HEK293 (cell line): ENCODE measurements around the gene GDAP1L1.

Experiments
- CTCF ChIA-PET: fragments of 350-600 bp; formaldehyde crosslinking; extraction: SDS; loops from one replicate; lab custom pipeline; 2021; ENCODE audit warnings: antibody characterized with exemption; lab: Yijun Ruan, JAX
- POLR2A ChIA-PET: fragments of 300-600 bp; formaldehyde crosslinking; extraction: SDS; loops from one replicate; lab custom pipeline; 2020; ENCODE audit warnings: antibody characterized with exemption, inconsistent platforms; lab: Yijun Ruan, JAX
- H3K27ac ChIP-seq: fragments of 200-500 bp; sonication (Bioruptor generic); 2 replicates; pipeline ENCODE4 v1.5.1; 2014; ENCODE audit warnings: low read depth, low read length, control low read depth, inconsistent platforms; ENCODE audit errors: extremely low read depth
- H3K36me3 ChIP-seq, 2 experiments: fragments of 200-500 bp in 1 of 2; sonication (Bioruptor generic) in 1 of 2; 1 replicate in 1 of 2; 2 replicates in 1 of 2; pipeline ENCODE4 v1.5.1; 2014 to 2017; ENCODE audit warnings: inconsistent platforms in 2 of 2, low read length in 2 of 2; ENCODE audit not compliant: control insufficient read depth in 2 of 2, insufficient read depth in 1 of 2
- H3K4me1 ChIP-seq: fragments of 200-500 bp; sonication (Bioruptor generic); 2 replicates; pipeline ENCODE4 v1.5.1; 2014; ENCODE audit warnings: mild to moderate bottlenecking, low read length, inconsistent platforms; ENCODE audit not compliant: control insufficient read depth, insufficient read depth
- H3K4me3 ChIP-seq: 2 replicates; pipeline ENCODE4 v1.5.1; 2011; ENCODE audit warnings: low read depth, mild to moderate bottlenecking, control low read depth, low read length, moderate library complexity
- H3K9me3 ChIP-seq: fragments of 200-500 bp; sonication (Bioruptor generic); 2 replicates; pipeline ENCODE4 v1.5.1; 2014; ENCODE audit warnings: low read depth, low read length, inconsistent platforms; ENCODE audit not compliant: control insufficient read depth, insufficient read depth
- AEBP2 ChIP-seq: fragments of 450-650 bp; formaldehyde crosslinking; IDR thresholded peaks from 2 replicates; pipeline ENCODE4 v1.5.1; 2016; ENCODE audit warnings: missing biosample characterization, missing genetic modification characterization, borderline replicate concordance
- GLI2 ChIP-seq: fragments of 450-650 bp; formaldehyde crosslinking; IDR thresholded peaks from 2 replicates; pipeline ENCODE4; 2017; ENCODE audit warnings: missing biosample characterization, missing genetic modification characterization, low read depth, borderline replicate concordance
- KLF8 ChIP-seq: fragments of 450-650 bp; formaldehyde crosslinking; IDR thresholded peaks from 2 replicates; pipeline ENCODE4 v1.5.1; 2016; ENCODE audit warnings: missing biosample characterization, missing genetic modification characterization
- KLF9 ChIP-seq: fragments of 450-650 bp; formaldehyde crosslinking; IDR thresholded peaks from 2 replicates; pipeline ENCODE4 v1.5.1; 2016; ENCODE audit warnings: missing biosample characterization, missing genetic modification characterization, low read depth
- MZF1 ChIP-seq: fragments of 450-650 bp; formaldehyde crosslinking; IDR thresholded peaks from 2 replicates; pipeline ENCODE4 v1.5.1; 2017; ENCODE audit warnings: missing biosample characterization, missing genetic modification characterization, borderline replicate concordance
- PBX3 ChIP-seq: sonication (generic); formaldehyde crosslinking; IDR thresholded peaks from 2 replicates; pipeline ENCODE4 v1.8.1; 2022; ENCODE audit warnings: mild to moderate bottlenecking, moderate library complexity, missing genetic modification reagents
- PRDM1 ChIP-seq: fragments of 450-650 bp; formaldehyde crosslinking; IDR thresholded peaks from 2 replicates; pipeline ENCODE4; 2016; ENCODE audit warnings: missing biosample characterization, missing genetic modification characterization
- SALL2 ChIP-seq: fragments of 450-650 bp; formaldehyde crosslinking; IDR thresholded peaks from 2 replicates; pipeline ENCODE4 v1.5.0; 2017; ENCODE audit warnings: missing biosample characterization, mild to moderate bottlenecking, missing genetic modification characterization, borderline replicate concordance
- WT1 ChIP-seq: fragments of 450-650 bp; formaldehyde crosslinking; IDR thresholded peaks from 2 replicates; pipeline ENCODE4 v1.5.1; 2016; ENCODE audit warnings: missing biosample characterization, missing genetic modification characterization
- YY2 ChIP-seq: fragments of 450-650 bp; formaldehyde crosslinking; IDR thresholded peaks from 2 replicates; pipeline ENCODE4 v1.5.1; 2016; ENCODE audit warnings: missing biosample characterization, missing genetic modification characterization
- ZBTB6 ChIP-seq: fragments of 450-650 bp; formaldehyde crosslinking; IDR thresholded peaks from 2 replicates; pipeline ENCODE4 v1.5.1; 2017; ENCODE audit warnings: missing biosample characterization, missing genetic modification characterization
- ZBTB7A ChIP-seq: fragments of 450-650 bp; formaldehyde crosslinking; IDR thresholded peaks from 2 replicates; pipeline ENCODE4 v1.5.1; 2016; ENCODE audit warnings: low read depth, missing biosample characterization, missing genetic modification characterization
- ZBTB8A ChIP-seq: fragments of 450-650 bp; formaldehyde crosslinking; IDR thresholded peaks from 2 replicates; pipeline ENCODE4 v1.5.1; 2016; ENCODE audit warnings: missing biosample characterization, missing genetic modification characterization
- ZFHX2 ChIP-seq: fragments of 450-650 bp; formaldehyde crosslinking; conservative IDR thresholded peaks from 2 replicates; pipeline ENCODE4 v1.5.1; 2016; ENCODE audit warnings: missing biosample characterization, missing genetic modification characterization
- ZFP37 ChIP-seq: fragments of 450-650 bp; formaldehyde crosslinking; IDR thresholded peaks from 2 replicates; pipeline ENCODE4 v1.5.1; 2016; ENCODE audit warnings: missing biosample characterization, missing genetic modification characterization
- ZFP69B ChIP-seq: fragments of 450-650 bp; formaldehyde crosslinking; IDR thresholded peaks from 2 replicates; pipeline ENCODE4 v1.5.1; 2016; ENCODE audit warnings: missing biosample characterization, missing genetic modification characterization
- ZNF132 ChIP-seq: fragments of 450-650 bp; formaldehyde crosslinking; IDR thresholded peaks from 2 replicates; pipeline ENCODE4 v1.5.1; 2017; ENCODE audit warnings: missing biosample characterization, missing genetic modification characterization, borderline replicate concordance
- ZNF16 ChIP-seq: fragments of 450-650 bp; formaldehyde crosslinking; IDR thresholded peaks from 2 replicates; pipeline ENCODE4 v1.5.1; 2016; ENCODE audit warnings: low read depth, missing biosample characterization, missing genetic modification characterization
- ZNF184 ChIP-seq: fragments of 450-650 bp; IDR thresholded peaks from 2 replicates; pipeline ENCODE4 v1.5.1; 2018; ENCODE audit warnings: missing biosample characterization, mild to moderate bottlenecking, missing genetic modification characterization
- ZNF2 ChIP-seq: fragments of 450-650 bp; formaldehyde crosslinking; IDR thresholded peaks from 2 replicates; pipeline ENCODE4 v1.5.1; 2016; ENCODE audit warnings: missing biosample characterization, missing genetic modification characterization
- ZNF324 ChIP-seq: fragments of 450-650 bp; formaldehyde crosslinking; IDR thresholded peaks from 2 replicates; pipeline ENCODE4 v1.5.1; 2016; ENCODE audit warnings: missing biosample characterization, missing genetic modification characterization
- ZNF366 ChIP-seq: fragments of 450-650 bp; formaldehyde crosslinking; conservative IDR thresholded peaks from 2 replicates; pipeline ENCODE4 v1.5.1; 2016; ENCODE audit warnings: missing biosample characterization, missing genetic modification characterization
- ZNF530 ChIP-seq: fragments of 450-650 bp; formaldehyde crosslinking; IDR thresholded peaks from 2 replicates; pipeline ENCODE4 v1.5.1; 2016; ENCODE audit warnings: low read depth, missing biosample characterization, missing genetic modification characterization
- ZNF555 ChIP-seq: fragments of 450-650 bp; formaldehyde crosslinking; conservative IDR thresholded peaks from 2 replicates; pipeline ENCODE4 v1.5.1; 2017; ENCODE audit warnings: missing biosample characterization, mild to moderate bottlenecking, missing genetic modification characterization, inconsistent platforms
- ZNF561 ChIP-seq: fragments of 450-650 bp; IDR thresholded peaks from 2 replicates; pipeline ENCODE4 v1.5.1; 2018; ENCODE audit warnings: missing biosample characterization, missing genetic modification characterization, borderline replicate concordance
- ZNF654 ChIP-seq: fragments of 450-650 bp; formaldehyde crosslinking; IDR thresholded peaks from 2 replicates; pipeline ENCODE4 v1.5.1; 2016; ENCODE audit warnings: low read depth, missing biosample characterization, missing genetic modification characterization
- ZNF658 ChIP-seq: fragments of 450-650 bp; formaldehyde crosslinking; IDR thresholded peaks from 2 replicates; pipeline ENCODE4; 2016; ENCODE audit warnings: missing biosample characterization, missing genetic modification characterization
- ZNF785 ChIP-seq: fragments of 450-650 bp; formaldehyde crosslinking; IDR thresholded peaks from 2 replicates; pipeline ENCODE4 v1.5.1; 2016; ENCODE audit warnings: missing biosample characterization, missing genetic modification characterization

Gene GDAP1L1

GRCh38 chr20:44199877-44200276 is 47.2 kb upstream of the GDAP1L1 start:
- no peak overlapping the region for H3K4me3 ChIP-seq
- POLR2A ChIA-PET: no interaction called here
- TF ChIP-seq ZFP37 (tag by site-specific recombination): no peak
- H3K36me3 ChIP-seq: peaks cover 18 to 83% of the 10 kb centered on the region in 2 experiments
- no peaks in the 10 kb centered on the region for H3K9me3 ChIP-seq
- CTCF ChIA-PET: interaction anchor here (0.6 kb wide), 1 partner anchor 131 kb away, joined by 3 read pairs; no protein-coding TSS in a partner anchor
- H3K27ac ChIP-seq: no peak overlapping the region
- H3K4me1 ChIP-seq: no peaks in the 10 kb centered on the region

DNA sequence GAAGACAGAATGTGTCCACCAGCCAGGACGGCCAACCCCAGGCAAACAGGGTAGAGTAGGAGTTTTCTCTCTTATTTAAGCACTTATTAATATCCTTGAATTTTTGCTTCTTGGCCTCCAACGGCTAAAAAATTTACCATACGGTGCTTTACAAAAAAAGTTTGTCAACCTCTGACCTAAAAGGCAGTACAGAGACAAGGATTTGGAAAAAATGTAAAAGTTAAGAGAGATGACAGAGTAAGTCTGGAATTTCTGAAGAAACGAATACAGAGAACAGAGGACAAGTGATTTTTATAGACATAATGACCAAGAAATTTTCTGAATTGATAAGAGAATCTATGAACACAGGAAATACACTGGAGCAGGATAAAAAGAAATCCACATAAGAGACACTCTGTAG is 46.7 kb upstream of the GDAP1L1 start:
- ChIA-PET CTCF (interaction anchor here (0.6 kb wide), 1 partner anchor 131 kb away, joined by 3 read pairs; no protein-coding TSS in a partner anchor), POLR2A (no interaction called here)
- Histone ChIP-seq H3K36me3 (peaks cover 22 to 87% of the 10 kb centered on the region in 2 experiments), H3K4me1 (no peaks in the 10 kb centered on the region), H3K9me3 (no peaks in the 10 kb centered on the region), H3K27ac (no peak overlapping the region), H3K4me3 (no peak overlapping the region)
- TF ChIP-seq ZBTB7A (tag by site-specific recombination): no peak
- TF ChIP-seq ZFHX2 (tag by site-specific recombination): no peak
- TF ChIP-seq ZNF561 (tag by site-specific recombination): no peak
- no peak for TF ChIP-seq ZNF658 (tag by site-specific recombination)
- no peak for TF ChIP-seq ZNF132
- no peak for TF ChIP-seq ZNF785 (tag by site-specific recombination)
- TF ChIP-seq ZNF530: no peak
- no peak for TF ChIP-seq YY2 (tag by site-specific recombination)
- no peak for TF ChIP-seq ZNF184 (tag by site-specific recombination)
- no peak for TF ChIP-seq ZNF654 (tag by site-specific recombination)
- no peak for TF ChIP-seq SALL2 (tag by site-specific recombination)
- TF ChIP-seq PRDM1 (tag by site-specific recombination): no peak
- no peak for TF ChIP-seq ZBTB6 (tag by site-specific recombination)
- TF ChIP-seq MZF1 (tag by site-specific recombination): no peak

DNA sequence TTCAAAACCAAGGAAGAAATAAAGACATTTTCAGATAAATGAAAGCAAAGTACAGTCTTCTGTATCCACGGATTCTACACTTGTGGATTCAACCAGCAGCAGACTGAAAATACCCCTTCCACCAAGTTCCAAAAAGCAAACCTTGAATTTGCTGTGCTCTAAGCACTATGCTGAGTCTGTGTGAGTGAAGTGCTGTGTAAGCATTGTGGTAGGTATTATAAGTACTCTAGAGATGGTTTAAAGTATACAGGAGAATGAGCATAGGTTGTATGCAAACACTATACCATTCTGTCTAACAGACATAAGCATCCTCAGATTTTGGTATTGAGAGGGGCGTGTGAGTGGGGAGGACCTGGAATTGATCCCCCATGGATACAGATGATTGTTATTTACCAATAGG is 46.1 kb upstream of the GDAP1L1 start:
- no peak for TF ChIP-seq ZNF555 (tag by site-specific recombination)
- TF ChIP-seq ZFP69B (tag by site-specific recombination): no peak
- no peak for TF ChIP-seq ZNF366 (tag by site-specific recombination)
- no peak for TF ChIP-seq WT1 (tag by site-specific recombination)
- no peak overlapping the region for H3K27ac ChIP-seq
- H3K9me3 ChIP-seq: no peaks in the 10 kb centered on the region
- ChIA-PET CTCF (no interaction called here), POLR2A (no interaction called here)
- H3K36me3 ChIP-seq: peaks cover 28 to 88% of the 10 kb centered on the region in 2 experiments
- no peaks in the 10 kb centered on the region for H3K4me1 ChIP-seq
- no peak overlapping the region for H3K4me3 ChIP-seq

DNA sequence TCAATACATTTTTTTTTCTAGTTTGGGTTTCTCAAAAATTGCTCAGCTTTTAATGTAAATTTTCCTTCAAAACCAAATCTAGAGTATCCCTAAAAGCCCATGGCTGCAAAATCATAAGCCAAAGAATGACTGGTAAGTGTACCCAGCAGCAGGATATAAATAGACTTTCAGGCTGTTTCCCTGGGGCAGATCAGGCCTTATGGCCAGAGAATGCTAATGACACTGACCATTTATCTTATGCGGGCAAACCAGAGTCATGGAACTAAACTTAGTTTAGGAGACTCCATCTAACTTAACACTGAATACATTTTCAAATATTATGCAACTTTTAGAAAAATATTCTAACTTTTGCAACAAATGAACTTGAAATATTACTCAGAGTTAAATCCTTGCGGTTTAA is 43.9 kb upstream of the GDAP1L1 start:
- H3K4me3 ChIP-seq: no peak overlapping the region
- ChIA-PET CTCF (interaction anchor here (0.7 to 1.8 kb wide), 3 partner anchors 13 to 91 kb away, joined by 3 to 16 read pairs (median 4); no protein-coding TSS in a partner anchor), POLR2A (no interaction called here)
- H3K9me3 ChIP-seq: no peaks in the 10 kb centered on the region
- H3K4me1 ChIP-seq: peaks cover 17% of the 10 kb centered on the region
- peaks cover 33 to 72% of the 10 kb centered on the region in 2 experiments for H3K36me3 ChIP-seq
- no peak overlapping the region for H3K27ac ChIP-seq
- TF ChIP-seq ZNF324 (tag by site-specific recombination): no peak
- no peak for TF ChIP-seq KLF9 (tag by site-specific recombination)
- no peak for TF ChIP-seq ZNF16 (tag by site-specific recombination)
- TF ChIP-seq ZFHX2 (tag by site-specific recombination): no peak
- TF ChIP-seq KLF8: no peak
- no peak for TF ChIP-seq GLI2 (tag by site-specific recombination)
- TF ChIP-seq PBX3 (CRISPR knock-in tag): no peak
- no peak for TF ChIP-seq AEBP2 (tag by site-specific recombination)
- no peak for TF ChIP-seq ZNF2 (tag by site-specific recombination)
- no peak for TF ChIP-seq ZBTB8A (tag by site-specific recombination)
